Ramos (cell line): ENCODE results near the gene LAMTOR3.

Experiments used
- in situ Hi-C: fragments of 300-500 bp; cut with MboI; formaldehyde crosslinking; loops from one replicate; pipeline ENCODE4 v1.14.3; 2022; ENCODE audit warnings: low sequenced_read_pairs; ENCODE audit not compliant: unreplicated experiment

The LAMTOR3 gene

DNA sequence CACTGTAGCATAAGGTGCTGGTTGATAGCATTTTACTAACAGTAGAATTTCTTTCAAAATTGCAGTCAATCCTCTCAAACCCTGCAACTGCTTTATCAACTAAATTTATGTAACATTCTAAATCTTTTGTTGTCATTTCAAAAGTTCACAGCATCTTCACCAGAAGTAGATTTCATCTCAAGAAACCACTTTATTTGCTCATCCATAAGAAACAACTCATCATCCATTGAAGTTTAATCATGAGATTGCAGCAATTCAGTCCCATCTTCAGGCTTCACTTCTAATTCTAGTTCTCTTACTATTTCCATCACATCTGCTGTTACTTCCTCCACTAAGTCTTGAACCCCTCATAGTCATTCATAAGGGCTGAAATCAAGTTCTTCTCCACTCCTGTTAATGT, 21.7 kb downstream of the LAMTOR3 start:
- in situ Hi-C loops, result no loop called here

- in situ Hi-C loops, result no loop called here
Measured at GRCh38 chr4:99868126-99868596, 26.1 kb downstream of the LAMTOR3 start.

GRCh38 chr4:99863804-99864203, 30.4 kb downstream of the LAMTOR3 start:
- in situ Hi-C loops, result no loop called here

GRCh38 chr4:99861120-99861905, 32.9 kb downstream of the LAMTOR3 start:
- in situ Hi-C loops, result no loop called here

DNA sequence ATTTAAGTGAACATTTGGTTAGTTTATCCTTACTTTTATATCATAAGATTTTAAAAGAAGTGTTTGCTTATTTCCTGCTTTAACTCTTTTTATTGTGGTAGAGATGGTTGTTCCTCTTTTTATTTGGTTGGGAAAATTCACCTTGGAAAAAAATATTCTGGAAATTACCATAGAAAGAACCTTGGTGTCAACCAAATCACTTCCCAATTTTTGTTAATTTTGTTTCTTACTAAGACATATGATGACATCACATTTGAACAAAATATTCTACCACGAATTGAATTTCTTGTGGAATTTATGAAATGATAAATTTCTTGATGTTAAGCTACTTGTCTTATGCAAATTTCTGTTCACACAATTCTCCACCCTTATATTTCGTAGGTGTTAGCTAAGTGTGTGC, 33.7 kb downstream of the LAMTOR3 start:
- in situ Hi-C loops, result no loop called here

GRCh38 chr4:99859618-99860017, 34.6 kb downstream of the LAMTOR3 start:
- in situ Hi-C loops, result no loop called here

DNA sequence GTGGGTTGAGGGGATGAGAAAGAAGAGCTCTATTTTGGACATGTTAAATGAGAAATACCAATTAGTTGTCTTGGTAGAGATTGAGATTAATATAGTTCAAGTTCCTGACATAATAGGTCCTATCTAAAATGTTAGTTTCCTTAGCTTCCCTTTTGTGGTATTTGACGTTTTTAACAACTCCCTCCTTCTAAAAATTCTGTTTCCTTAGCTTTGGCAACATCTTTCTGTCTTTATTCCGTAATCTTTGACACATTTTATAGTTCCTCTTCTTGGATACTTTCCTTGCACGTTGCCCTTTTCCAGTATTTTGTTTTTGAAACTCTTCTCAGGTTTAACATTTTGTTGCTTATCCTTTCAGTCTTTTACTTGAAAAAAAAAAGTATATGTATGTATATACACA, 36.9 kb downstream of the LAMTOR3 start:
- in situ Hi-C loops, result no loop called here

DNA sequence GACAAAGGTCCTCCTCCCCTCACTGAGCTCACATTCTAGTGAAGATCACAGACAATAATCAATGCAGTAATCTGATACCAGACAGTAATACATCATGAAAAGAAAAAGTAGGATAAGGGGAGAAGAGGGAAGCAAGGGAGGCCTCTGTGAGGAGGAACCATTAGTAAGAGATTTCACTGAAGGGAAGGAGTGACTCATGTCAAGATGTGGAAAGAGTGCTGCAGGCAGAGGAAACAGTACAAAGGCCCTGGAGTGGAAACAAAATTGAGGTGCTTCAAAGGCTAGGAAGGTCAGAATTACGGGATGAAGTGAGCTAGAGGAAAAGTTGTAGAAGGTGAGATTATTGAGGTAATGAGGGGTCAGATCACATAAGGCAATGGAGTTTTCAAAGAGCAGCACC, 38.1 kb downstream of the LAMTOR3 start:
- in situ Hi-C loops, result no loop called here

- in situ Hi-C loops, result no loop called here
Measured at GRCh38 chr4:99855678-99856077, 38.5 kb downstream of the LAMTOR3 start.

- in situ Hi-C loops, result no loop called here
Measured at GRCh38 chr4:99853999-99854398, 40.2 kb downstream of the LAMTOR3 start.

- in situ Hi-C loops, result no loop called here
Measured at GRCh38 chr4:99853190-99853589, 41.0 kb downstream of the LAMTOR3 start.

DNA sequence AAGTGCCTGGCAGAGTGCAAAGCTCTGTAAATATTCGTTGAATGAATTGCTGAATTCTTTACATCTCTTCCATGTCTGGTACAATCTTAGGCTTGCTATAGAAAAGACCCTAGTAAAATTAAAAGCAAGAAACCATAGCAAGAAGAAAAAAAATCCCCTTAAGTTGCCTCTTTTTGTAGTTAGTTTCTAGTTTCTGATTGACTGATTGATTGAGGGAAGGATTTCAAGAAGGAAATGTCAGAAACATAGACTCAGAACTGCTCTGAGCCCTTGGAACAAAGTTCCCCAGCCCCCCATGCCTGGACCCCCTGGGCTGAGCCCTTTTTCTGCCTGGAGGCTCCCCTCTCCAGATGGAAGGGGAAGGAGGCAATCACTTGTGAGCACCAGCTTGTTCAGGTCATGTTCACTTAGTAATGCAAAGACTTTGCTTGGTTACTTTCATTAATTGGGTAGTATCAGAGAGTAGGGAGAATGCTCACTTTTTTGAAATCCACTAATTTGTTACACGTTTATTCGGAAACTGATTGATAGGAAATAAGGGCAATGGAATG, 42.0 kb downstream of the LAMTOR3 start:
- in situ Hi-C loops, result no loop called here

GRCh38 chr4:99848591-99849001, 45.6 kb downstream of the LAMTOR3 start:
- in situ Hi-C loops, result no loop called here

DNA sequence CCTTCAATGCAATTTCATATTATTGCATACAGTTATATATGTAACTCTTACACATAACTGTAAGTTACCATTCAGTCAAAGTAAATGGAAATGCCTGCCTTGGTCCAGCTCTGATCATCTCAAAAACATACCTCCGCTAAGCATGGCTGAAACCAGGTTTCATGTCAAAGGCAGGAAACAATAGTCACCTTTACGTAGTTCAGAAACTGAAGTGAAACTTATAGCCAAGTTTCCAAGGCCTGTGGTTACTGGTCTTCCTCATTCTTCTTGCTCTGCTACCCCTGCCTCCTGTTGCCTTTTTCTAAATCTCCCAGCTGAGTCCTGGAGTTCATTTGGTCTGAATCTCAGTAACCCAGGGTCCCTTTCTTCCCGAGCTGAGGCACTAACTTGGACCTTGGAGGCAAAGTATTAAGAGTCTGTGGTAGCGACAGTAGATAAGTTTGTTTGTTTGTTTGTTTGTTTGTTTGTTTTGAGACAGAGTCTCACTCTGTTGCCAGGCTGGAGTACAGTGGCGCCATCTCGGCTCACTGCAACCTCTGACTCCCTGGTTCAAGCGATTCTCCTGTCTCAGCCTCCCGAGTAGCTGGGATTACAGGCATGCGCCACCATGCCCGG, 46.8 kb downstream of the LAMTOR3 start:
- in situ Hi-C loops, result no loop called here

DNA sequence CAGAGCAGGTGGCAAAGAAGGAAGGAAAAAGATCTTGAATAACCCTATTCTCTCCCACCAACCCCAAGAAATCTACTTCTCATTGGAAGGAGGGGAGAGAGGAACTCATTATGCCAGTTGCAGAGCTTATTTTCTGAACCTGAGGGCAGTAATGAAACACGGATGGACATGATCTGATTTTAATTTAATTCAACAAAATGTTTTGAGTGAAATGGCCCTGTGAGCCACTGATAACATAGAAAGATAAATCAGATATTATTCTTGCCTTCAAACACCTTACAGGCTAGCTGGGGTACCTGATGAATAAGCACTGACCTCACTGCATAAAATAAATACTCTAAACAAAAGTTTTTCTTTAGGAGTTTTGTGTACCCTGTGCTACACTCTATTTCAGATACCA, 47.3 kb downstream of the LAMTOR3 start:
- in situ Hi-C loops, result no loop called here

GRCh38 chr4:99845708-99846469, 48.3 kb downstream of the LAMTOR3 start:
- in situ Hi-C loops, result no loop called here

DNA sequence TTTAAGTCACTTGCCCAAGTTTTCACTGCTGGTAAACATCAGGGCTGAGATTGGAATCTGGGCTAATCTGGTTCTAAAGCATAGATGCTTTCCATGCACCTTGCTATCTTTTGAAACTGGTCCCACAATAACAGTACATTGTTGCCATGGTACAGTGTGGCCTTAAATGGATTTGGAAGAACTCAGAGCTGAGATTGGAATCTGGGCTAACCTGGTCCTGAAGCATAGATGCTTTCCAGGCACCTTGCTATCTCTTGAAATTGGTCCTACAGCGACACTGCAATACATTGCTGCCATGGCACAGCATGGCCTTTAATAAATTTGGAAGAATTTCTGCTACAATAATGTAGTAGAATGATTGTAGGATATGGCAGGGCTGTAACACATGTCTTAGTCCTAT, 49.0 kb downstream of the LAMTOR3 start:
- in situ Hi-C loops, result no loop called here

- in situ Hi-C loops, result no loop called here
Measured at GRCh38 chr4:99844048-99844447, 50.2 kb downstream of the LAMTOR3 start.

- in situ Hi-C loops, result no loop called here
Measured at GRCh38 chr4:99843413-99843812, 50.8 kb downstream of the LAMTOR3 start.

DNA sequence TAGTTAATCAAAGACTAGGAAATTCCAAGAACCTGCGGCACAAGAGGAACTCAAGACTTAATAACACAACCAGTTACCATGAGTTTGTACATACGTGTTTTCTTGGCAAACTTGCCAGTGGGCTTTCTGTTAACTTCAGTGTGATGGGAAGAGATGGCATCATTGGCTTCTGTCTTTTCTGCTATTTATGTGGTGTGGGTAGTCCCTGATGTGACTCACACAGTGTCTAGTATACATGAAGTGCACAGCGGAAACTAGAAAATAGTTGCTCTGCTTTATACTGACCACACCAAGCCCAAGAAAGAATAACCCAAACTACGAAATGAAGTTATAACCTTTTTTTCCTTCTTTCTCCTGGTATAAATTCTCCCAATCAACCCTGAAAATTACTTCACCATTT, 53.1 kb downstream of the LAMTOR3 start:
- in situ Hi-C loops, result no loop called here

DNA sequence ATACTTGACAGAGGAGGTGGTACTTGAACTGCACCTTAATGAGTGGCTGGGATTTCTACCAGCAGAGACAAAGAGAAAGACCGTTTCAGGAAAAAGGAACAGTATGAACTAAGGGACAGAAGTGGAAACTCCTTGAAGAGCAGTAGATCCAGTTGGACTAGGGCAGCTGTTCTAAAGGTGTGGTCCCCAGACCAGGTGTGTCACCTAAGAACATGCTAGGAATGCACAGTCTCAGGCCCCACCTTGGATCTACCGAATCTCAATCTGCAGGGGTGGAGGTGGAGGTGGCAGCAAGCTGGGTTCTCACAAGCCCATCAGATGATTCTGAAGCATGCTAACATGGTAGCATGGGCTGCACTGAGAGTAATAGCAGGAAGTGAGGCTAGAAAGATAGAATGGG, 55.3 kb downstream of the LAMTOR3 start:
- in situ Hi-C loops, result no loop called here
